NCI-H128 (cell line): Measurements from ENCODE around the gene CACNA2D3.
"Not testable (repeated sequence)": the region's sequence is repeated elsewhere in the genome, so short reads cannot be mapped to it uniquely, and the experiment has no call there.

Experiments
- DNase-seq: peaks from one replicate; lab custom pipeline; 2025; ENCODE audit not compliant: unreplicated experiment; lab: John Stamatoyannopoulos, UW

Gene CACNA2D3

GRCh38 chr3:54437271-54437670 is 314.9 kb downstream of the CACNA2D3 start:
- no peak for DNase-seq

GRCh38 chr3:54443561-54444161 is 321.3 kb downstream of the CACNA2D3 start:
- no peak for DNase-seq

GRCh38 chr3:54445630-54446029 is 323.3 kb downstream of the CACNA2D3 start:
- DNase-seq: no peak

GRCh38 chr3:54447427-54447826 is 325.1 kb downstream of the CACNA2D3 start:
- DNase-seq: no peak

- no peak for DNase-seq
Measured at GRCh38 chr3:54454806-54455205, 332.5 kb downstream of the CACNA2D3 start.

GRCh38 chr3:54458357-54458756 is 336.0 kb downstream of the CACNA2D3 start:
- DNase-seq: no peak

- not testable (repeated sequence) for DNase-seq
Measured at GRCh38 chr3:54464554-54464953, 342.2 kb downstream of the CACNA2D3 start.

GRCh38 chr3:54476891-54477290 is 354.5 kb downstream of the CACNA2D3 start:
- DNase-seq: no peak

GRCh38 chr3:54481606-54482365 is 359.4 kb downstream of the CACNA2D3 start:
- DNase-seq: no peak

- no peak for DNase-seq
Measured at GRCh38 chr3:54484334-54484733, 362.0 kb downstream of the CACNA2D3 start.

GRCh38 chr3:54486317-54486716 is 364.0 kb downstream of the CACNA2D3 start:
- DNase-seq: no peak

GRCh38 chr3:54488297-54488696 is 365.9 kb downstream of the CACNA2D3 start:
- DNase-seq: no peak

- DNase-seq: no peak
Measured at GRCh38 chr3:54494209-54494608, 371.9 kb downstream of the CACNA2D3 start.

- no peak for DNase-seq
Measured at GRCh38 chr3:54506603-54507002, 384.3 kb downstream of the CACNA2D3 start.

GRCh38 chr3:54507876-54508460 is 385.6 kb downstream of the CACNA2D3 start:
- DNase-seq: no peak

GRCh38 chr3:54510506-54510905 is 388.2 kb downstream of the CACNA2D3 start:
- no peak for DNase-seq

GRCh38 chr3:54511766-54512365 is 389.5 kb downstream of the CACNA2D3 start:
- no peak for DNase-seq

GRCh38 chr3:54514006-54514405 is 391.7 kb downstream of the CACNA2D3 start:
- DNase-seq: no peak

GRCh38 chr3:54514416-54514815 is 392.1 kb downstream of the CACNA2D3 start:
- no peak for DNase-seq

GRCh38 chr3:54515441-54516213 is 393.3 kb downstream of the CACNA2D3 start:
- no peak for DNase-seq

GRCh38 chr3:54517424-54517823 is 395.1 kb downstream of the CACNA2D3 start:
- DNase-seq: no peak
